Neural progenitor cell (in vitro differentiated cells): ENCODE measurements around the gene KIAA0930.

ENCODE experiments used
- CTCF ChIP-seq: fragments of 200-600 bp; sonication (generic); IDR thresholded peaks from 2 replicates; pipeline ENCODE4 v1.5.1; 2017; ENCODE audit warnings: antibody characterized with exemption, mild to moderate bottlenecking
- EZH2 ChIP-seq: fragments of 200-600 bp; sonication (generic); IDR thresholded peaks from 2 replicates; pipeline ENCODE4 v1.6.1; 2017; ENCODE audit warnings: antibody characterized with exemption, mild to moderate bottlenecking, moderate library complexity

GRCh38 chr22:45142376-45142775, 98.3 kb downstream of the KIAA0930 start:
- TF ChIP-seq EZH2 (no peak), CTCF (no peak)
